Gastrocnemius medialis (tissue), 4 donors: ENCODE data around the gene BCL7C.

Source experiments
- POLR2A ChIP-seq, 2 donors: fragments of 450-650 bp; IDR thresholded peaks; one replicate each; pipeline ENCODE4 v1.6.1; 2017; ENCODE audit warnings: antibody characterized with exemption in 2 of 2, mild to moderate bottlenecking in 2 of 2, moderate library complexity in 2 of 2
- TF ChIP-seq, protein P1 (sequence below), 5 experiments: fragments of 450-650 bp in 3 of 5; fragments of 200-600 bp in 2 of 5; sonication (generic) in 2 of 5; IDR thresholded peaks in 4 of 5; conservative IDR thresholded peaks in 1 of 5; 1 replicate in 4 of 5; 2 replicates in 1 of 5; pipeline ENCODE4 v1.5.1; 2016 to 2019; ENCODE audit warnings: antibody characterized with exemption in 5 of 5, mild to moderate bottlenecking in 3 of 5, moderate library complexity in 3 of 5

GRCh38 chr16:30930160-30930571, 36.3 kb upstream of the BCL7C start:
- TF ChIP-seq, protein P1, sequence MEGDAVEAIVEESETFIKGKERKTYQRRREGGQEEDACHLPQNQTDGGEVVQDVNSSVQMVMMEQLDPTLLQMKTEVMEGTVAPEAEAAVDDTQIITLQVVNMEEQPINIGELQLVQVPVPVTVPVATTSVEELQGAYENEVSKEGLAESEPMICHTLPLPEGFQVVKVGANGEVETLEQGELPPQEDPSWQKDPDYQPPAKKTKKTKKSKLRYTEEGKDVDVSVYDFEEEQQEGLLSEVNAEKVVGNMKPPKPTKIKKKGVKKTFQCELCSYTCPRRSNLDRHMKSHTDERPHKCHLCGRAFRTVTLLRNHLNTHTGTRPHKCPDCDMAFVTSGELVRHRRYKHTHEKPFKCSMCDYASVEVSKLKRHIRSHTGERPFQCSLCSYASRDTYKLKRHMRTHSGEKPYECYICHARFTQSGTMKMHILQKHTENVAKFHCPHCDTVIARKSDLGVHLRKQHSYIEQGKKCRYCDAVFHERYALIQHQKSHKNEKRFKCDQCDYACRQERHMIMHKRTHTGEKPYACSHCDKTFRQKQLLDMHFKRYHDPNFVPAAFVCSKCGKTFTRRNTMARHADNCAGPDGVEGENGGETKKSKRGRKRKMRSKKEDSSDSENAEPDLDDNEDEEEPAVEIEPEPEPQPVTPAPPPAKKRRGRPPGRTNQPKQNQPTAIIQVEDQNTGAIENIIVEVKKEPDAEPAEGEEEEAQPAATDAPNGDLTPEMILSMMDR (IDR thresholded peaks at IDR 0.05 in 4 of 5, conservative IDR thresholded peaks at IDR 0.05 in 1 of 5) = no peak
- no peak for TF ChIP-seq POLR2A (IDR thresholded peaks at IDR 0.05)
